Adrenal gland (tissue), 5 donors: ENCODE data around the gene ARHGEF2.

Experiments
- POLR2A ChIP-seq, 2 donors: fragments of 450-650 bp; IDR thresholded peaks; one replicate each; pipeline ENCODE4 v1.6.1; 2017; ENCODE audit warnings: antibody characterized with exemption in 2 of 2, mild to moderate bottlenecking in 2 of 2, moderate library complexity in 1 of 2
- TF ChIP-seq, protein P1 (sequence below), 6 experiments: fragments of 450-650 bp in 4 of 6; fragments of 200-600 bp in 2 of 6; sonication (generic) in 1 of 6; IDR thresholded peaks; 1 replicate in 5 of 6; 2 replicates in 1 of 6; pipeline versions ENCODE4 v1.5.1 to v1.8.0; 2016 to 2021; ENCODE audit warnings: antibody characterized with exemption in 6 of 6, mild to moderate bottlenecking in 2 of 6, moderate library complexity in 1 of 6
- donor health status: DM: no; HTN: no; CAD: no.

- TF ChIP-seq, protein P1, sequence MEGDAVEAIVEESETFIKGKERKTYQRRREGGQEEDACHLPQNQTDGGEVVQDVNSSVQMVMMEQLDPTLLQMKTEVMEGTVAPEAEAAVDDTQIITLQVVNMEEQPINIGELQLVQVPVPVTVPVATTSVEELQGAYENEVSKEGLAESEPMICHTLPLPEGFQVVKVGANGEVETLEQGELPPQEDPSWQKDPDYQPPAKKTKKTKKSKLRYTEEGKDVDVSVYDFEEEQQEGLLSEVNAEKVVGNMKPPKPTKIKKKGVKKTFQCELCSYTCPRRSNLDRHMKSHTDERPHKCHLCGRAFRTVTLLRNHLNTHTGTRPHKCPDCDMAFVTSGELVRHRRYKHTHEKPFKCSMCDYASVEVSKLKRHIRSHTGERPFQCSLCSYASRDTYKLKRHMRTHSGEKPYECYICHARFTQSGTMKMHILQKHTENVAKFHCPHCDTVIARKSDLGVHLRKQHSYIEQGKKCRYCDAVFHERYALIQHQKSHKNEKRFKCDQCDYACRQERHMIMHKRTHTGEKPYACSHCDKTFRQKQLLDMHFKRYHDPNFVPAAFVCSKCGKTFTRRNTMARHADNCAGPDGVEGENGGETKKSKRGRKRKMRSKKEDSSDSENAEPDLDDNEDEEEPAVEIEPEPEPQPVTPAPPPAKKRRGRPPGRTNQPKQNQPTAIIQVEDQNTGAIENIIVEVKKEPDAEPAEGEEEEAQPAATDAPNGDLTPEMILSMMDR (IDR thresholded peaks at IDR 0.05), result peak; percentile 35 to 75 (median 52)
- TF ChIP-seq POLR2A (IDR thresholded peaks at IDR 0.05), result no peak
Measured at GRCh38 chr1:156025876-156026275, 47.5 kb upstream of the ARHGEF2 start.
